ENCODE data around the gene DRAP1. TPM values are rescaled to one million over a fixed set of nuclear protein-coding genes. Genes with fewer than 3 reads are reported as not detected.

DRAP1 gene
- total RNA-seq, 2 donors from 2014 or later: 101 to 127 TPM

GRCh38 chr11:65921876-65922275, 2.6 kb downstream of the DRAP1 start:
- Histone ChIP-seq H3K36me3 (no peaks in the 10 kb centered on the region), H3K4me1 (replicated peaks) (peaks cover 22% of the 10 kb centered on the region), H3K4me3 (no peak overlapping the region), H3K27ac (no peak overlapping the region), H3K27me3 (replicated peaks; ENCODE audit: insufficient read depth) (no peaks in the 10 kb centered on the region), H3K9me3 (no peaks in the 10 kb centered on the region)
- intact Hi-C loops (cut with DNase I): no loop called here
- WGBS: 90% methylated on average over 10 of the region's 10 CpGs
- no peak for DNase-seq (ENCODE audit: low spot score)
- TF ChIP-seq CTCF (IDR thresholded peaks at IDR 0.05): no peak
- no peak for TF ChIP-seq POLR2A (IDR thresholded peaks at IDR 0.05)
- no peak for TF ChIP-seq POLR2AphosphoS5 (IDR thresholded peaks at IDR 0.05)

- intact Hi-C loops (cut with DNase I): no loop called here
- Histone ChIP-seq H3K4me3 (no peak overlapping the region), H3K4me1 (replicated peaks) (peaks cover 15% of the 10 kb centered on the region), H3K36me3 (no peaks in the 10 kb centered on the region), H3K27me3 (replicated peaks; ENCODE audit: insufficient read depth) (no peaks in the 10 kb centered on the region), H3K27ac (no peak overlapping the region), H3K9me3 (no peaks in the 10 kb centered on the region)
- DNase-seq (ENCODE audit: low spot score): no peak
- TF ChIP-seq CTCF (IDR thresholded peaks at IDR 0.05) (no peak), POLR2AphosphoS5 (IDR thresholded peaks at IDR 0.05) (no peak), POLR2A (IDR thresholded peaks at IDR 0.05) (no peak)
- 89% methylated on average over 3 of the region's 3 CpGs for WGBS
These were observed 3.3 kb downstream of the DRAP1 start for GRCh38 chr11:65922565-65922964.

- intact Hi-C loops (cut with DNase I): no loop called here
- Histone ChIP-seq H3K27me3 (replicated peaks; ENCODE audit: insufficient read depth) (no peaks in the 10 kb centered on the region), H3K27ac (no peak overlapping the region), H3K36me3 (no peaks in the 10 kb centered on the region), H3K4me1 (replicated peaks) (peaks cover 8% of the 10 kb centered on the region), H3K4me3 (no peak overlapping the region), H3K9me3 (no peaks in the 10 kb centered on the region)
- TF ChIP-seq POLR2A (IDR thresholded peaks at IDR 0.05): no peak
- no peak for TF ChIP-seq POLR2AphosphoS5 (IDR thresholded peaks at IDR 0.05)
- no peak for TF ChIP-seq CTCF (IDR thresholded peaks at IDR 0.05)
- DNase-seq (ENCODE audit: low spot score): no peak
- 37% methylated on average over 2 of the region's 2 CpGs for WGBS
These were observed 6.2 kb downstream of the DRAP1 start for GRCh38 chr11:65925397-65925796.

GRCh38 chr11:65927904-65928397, 8.7 kb downstream of the DRAP1 start:
- Histone ChIP-seq H3K4me3 (no peak overlapping the region), H3K9me3 (no peaks in the 10 kb centered on the region), H3K4me1 (replicated peaks) (no peaks in the 10 kb centered on the region), H3K36me3 (no peaks in the 10 kb centered on the region), H3K27ac (no peak overlapping the region), H3K27me3 (replicated peaks; ENCODE audit: insufficient read depth) (no peaks in the 10 kb centered on the region)
- DNase-seq (ENCODE audit: low spot score): no peak
- WGBS: 52% methylated on average over 9 of the region's 9 CpGs
- no peak for TF ChIP-seq POLR2A (IDR thresholded peaks at IDR 0.05)
- TF ChIP-seq CTCF (IDR thresholded peaks at IDR 0.05): no peak
- TF ChIP-seq POLR2AphosphoS5 (IDR thresholded peaks at IDR 0.05): no peak
- intact Hi-C loops (cut with DNase I): no loop called here

- no peaks in the 10 kb centered on the region for H3K36me3 ChIP-seq
- no peaks in the 10 kb centered on the region for H3K9me3 ChIP-seq
- H3K27me3 ChIP-seq (replicated peaks; ENCODE audit: insufficient read depth): no peaks in the 10 kb centered on the region
- H3K27ac ChIP-seq: no peak overlapping the region
- no peak overlapping the region for H3K4me3 ChIP-seq
- intact Hi-C loops (cut with DNase I): no loop called here
- H3K4me1 ChIP-seq (replicated peaks): no peaks in the 10 kb centered on the region
- DNase-seq (ENCODE audit: low spot score): no peak
- no peak for TF ChIP-seq POLR2A (IDR thresholded peaks at IDR 0.05)
- no peak for TF ChIP-seq POLR2AphosphoS5 (IDR thresholded peaks at IDR 0.05)
- TF ChIP-seq CTCF (IDR thresholded peaks at IDR 0.05): no peak
- WGBS: 67% methylated on average over 6 of the region's 6 CpGs
These were observed 9.4 kb downstream of the DRAP1 start for GRCh38 chr11:65928667-65929066.
